SK-N-SH treated with all-trans-retinoic acid at 6 μM for 48 hours (cell line): ENCODE data around the gene SIRT7.

ENCODE experiments used
- ARNTL ChIP-seq: fragments of 450-650 bp; formaldehyde crosslinking; IDR thresholded peaks from 2 replicates; pipeline ENCODE4 v1.5.0; 2020; ENCODE audit warnings: low read depth, mild to moderate bottlenecking, moderate library complexity, borderline replicate concordance
- ESRRG ChIP-seq: fragments of 250-450 bp; sonication (Bioruptor Pico); IDR thresholded peaks from 2 replicates; pipeline ENCODE4 v1.6.1; 2021; ENCODE audit warnings: mild to moderate bottlenecking
- RARB ChIP-seq: fragments of 250-450 bp; sonication (Bioruptor Pico); IDR thresholded peaks from 2 replicates; pipeline ENCODE4 v1.8.0; 2021; ENCODE audit warnings: mild to moderate bottlenecking, moderate library complexity
- TOX ChIP-seq: fragments of 250-450 bp; sonication (Bioruptor Pico); IDR thresholded peaks from 2 replicates; pipeline ENCODE4 v1.8.0; 2021; ENCODE audit warnings: mild to moderate bottlenecking, moderate library complexity, borderline replicate concordance
- ZC3H10 ChIP-seq: fragments of 250-450 bp; sonication (Bioruptor Pico); IDR thresholded peaks from 2 replicates; pipeline ENCODE4 v1.5.1; 2021; ENCODE audit warnings: mild to moderate bottlenecking, moderate library complexity
- TF ChIP-seq, protein P1 (sequence below): fragments of 250-450 bp; sonication (Bioruptor Pico); IDR thresholded peaks from 2 replicates; pipeline ENCODE4 v1.8.0; 2020; ENCODE audit warnings: mild to moderate bottlenecking, moderate library complexity, borderline replicate concordance
- TF ChIP-seq, protein P2 (sequence below): fragments of 250-450 bp; sonication (Bioruptor Pico); IDR thresholded peaks from 2 replicates; pipeline ENCODE4 v1.5.0; 2020; ENCODE audit warnings: mild to moderate bottlenecking, moderate library complexity
- TF ChIP-seq, protein P3 (sequence below): fragments of 250-450 bp; sonication (Bioruptor Pico); IDR thresholded peaks from 2 replicates; pipeline ENCODE4 v1.5.1; 2021; ENCODE audit warnings: mild to moderate bottlenecking, moderate library complexity
- TF ChIP-seq, protein P4 (sequence below): fragments of 250-450 bp; sonication (Bioruptor Pico); IDR thresholded peaks from 2 replicates; pipeline ENCODE4 v1.8.0; 2021; ENCODE audit warnings: low read depth, mild to moderate bottlenecking, moderate library complexity, borderline replicate concordance

DNA sequence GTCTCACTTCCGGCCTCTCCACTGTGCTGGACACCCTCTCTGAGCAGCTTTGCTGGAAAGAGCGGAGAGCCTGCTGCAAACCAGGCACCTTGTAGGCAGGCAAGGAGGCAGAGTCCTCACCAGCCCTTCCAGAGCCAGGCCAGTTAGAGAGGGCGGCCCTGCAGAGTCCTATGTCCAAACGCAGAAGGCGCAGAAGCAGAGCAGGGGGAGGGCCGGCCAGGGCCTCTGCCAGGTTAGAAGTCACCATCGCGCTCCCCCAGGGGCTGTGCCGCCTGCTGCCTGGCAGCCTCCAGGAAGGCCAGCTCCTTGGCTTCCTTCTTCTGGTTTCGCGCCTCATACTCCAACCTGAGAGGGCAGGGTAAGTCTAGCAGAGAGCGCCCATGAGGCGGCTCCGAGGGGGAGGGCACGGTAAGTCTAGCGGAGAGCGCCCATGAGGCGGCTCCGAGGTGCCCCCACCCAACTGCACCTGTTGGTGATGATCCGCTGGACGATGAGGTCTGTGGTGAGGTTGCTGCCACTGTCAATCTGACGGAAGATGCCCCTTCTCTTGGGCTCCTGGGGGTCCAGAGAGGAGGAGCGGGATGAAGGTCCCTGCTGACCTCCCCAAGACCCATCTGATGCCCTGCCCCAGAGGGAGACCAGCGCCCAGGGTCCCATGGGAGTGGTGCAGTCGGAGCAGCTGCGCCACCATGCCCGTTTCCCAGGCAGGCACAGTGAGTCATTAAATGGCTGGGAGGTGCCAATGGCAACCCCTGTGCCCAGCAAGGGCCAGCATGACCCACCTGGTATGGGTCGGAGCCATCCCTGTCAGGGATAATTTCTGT lies 13.2 kb downstream of the SIRT7 start:
- no peak for TF ChIP-seq ZC3H10 (CRISPR knock-in tag)
- TF ChIP-seq, protein P1, sequence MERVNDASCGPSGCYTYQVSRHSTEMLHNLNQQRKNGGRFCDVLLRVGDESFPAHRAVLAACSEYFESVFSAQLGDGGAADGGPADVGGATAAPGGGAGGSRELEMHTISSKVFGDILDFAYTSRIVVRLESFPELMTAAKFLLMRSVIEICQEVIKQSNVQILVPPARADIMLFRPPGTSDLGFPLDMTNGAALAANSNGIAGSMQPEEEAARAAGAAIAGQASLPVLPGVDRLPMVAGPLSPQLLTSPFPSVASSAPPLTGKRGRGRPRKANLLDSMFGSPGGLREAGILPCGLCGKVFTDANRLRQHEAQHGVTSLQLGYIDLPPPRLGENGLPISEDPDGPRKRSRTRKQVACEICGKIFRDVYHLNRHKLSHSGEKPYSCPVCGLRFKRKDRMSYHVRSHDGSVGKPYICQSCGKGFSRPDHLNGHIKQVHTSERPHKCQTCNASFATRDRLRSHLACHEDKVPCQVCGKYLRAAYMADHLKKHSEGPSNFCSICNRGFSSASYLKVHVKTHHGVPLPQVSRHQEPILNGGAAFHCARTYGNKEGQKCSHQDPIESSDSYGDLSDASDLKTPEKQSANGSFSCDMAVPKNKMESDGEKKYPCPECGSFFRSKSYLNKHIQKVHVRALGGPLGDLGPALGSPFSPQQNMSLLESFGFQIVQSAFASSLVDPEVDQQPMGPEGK (CRISPR knock-in tag): no peak
- TF ChIP-seq, protein P2, sequence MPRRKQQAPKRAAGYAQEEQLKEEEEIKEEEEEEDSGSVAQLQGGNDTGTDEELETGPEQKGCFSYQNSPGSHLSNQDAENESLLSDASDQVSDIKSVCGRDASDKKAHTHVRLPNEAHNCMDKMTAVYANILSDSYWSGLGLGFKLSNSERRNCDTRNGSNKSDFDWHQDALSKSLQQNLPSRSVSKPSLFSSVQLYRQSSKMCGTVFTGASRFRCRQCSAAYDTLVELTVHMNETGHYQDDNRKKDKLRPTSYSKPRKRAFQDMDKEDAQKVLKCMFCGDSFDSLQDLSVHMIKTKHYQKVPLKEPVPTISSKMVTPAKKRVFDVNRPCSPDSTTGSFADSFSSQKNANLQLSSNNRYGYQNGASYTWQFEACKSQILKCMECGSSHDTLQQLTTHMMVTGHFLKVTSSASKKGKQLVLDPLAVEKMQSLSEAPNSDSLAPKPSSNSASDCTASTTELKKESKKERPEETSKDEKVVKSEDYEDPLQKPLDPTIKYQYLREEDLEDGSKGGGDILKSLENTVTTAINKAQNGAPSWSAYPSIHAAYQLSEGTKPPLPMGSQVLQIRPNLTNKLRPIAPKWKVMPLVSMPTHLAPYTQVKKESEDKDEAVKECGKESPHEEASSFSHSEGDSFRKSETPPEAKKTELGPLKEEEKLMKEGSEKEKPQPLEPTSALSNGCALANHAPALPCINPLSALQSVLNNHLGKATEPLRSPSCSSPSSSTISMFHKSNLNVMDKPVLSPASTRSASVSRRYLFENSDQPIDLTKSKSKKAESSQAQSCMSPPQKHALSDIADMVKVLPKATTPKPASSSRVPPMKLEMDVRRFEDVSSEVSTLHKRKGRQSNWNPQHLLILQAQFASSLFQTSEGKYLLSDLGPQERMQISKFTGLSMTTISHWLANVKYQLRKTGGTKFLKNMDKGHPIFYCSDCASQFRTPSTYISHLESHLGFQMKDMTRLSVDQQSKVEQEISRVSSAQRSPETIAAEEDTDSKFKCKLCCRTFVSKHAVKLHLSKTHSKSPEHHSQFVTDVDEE (CRISPR knock-in tag): no peak
- TF ChIP-seq, protein P3, sequence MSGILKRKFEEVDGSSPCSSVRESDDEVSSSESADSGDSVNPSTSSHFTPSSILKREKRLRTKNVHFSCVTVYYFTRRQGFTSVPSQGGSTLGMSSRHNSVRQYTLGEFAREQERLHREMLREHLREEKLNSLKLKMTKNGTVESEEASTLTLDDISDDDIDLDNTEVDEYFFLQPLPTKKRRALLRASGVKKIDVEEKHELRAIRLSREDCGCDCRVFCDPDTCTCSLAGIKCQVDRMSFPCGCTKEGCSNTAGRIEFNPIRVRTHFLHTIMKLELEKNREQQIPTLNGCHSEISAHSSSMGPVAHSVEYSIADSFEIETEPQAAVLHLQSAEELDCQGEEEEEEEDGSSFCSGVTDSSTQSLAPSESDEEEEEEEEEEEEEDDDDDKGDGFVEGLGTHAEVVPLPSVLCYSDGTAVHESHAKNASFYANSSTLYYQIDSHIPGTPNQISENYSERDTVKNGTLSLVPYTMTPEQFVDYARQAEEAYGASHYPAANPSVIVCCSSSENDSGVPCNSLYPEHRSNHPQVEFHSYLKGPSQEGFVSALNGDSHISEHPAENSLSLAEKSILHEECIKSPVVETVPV (CRISPR knock-in tag): no peak
- no peak for TF ChIP-seq ARNTL (CRISPR knock-in tag)
- TF ChIP-seq TOX (CRISPR knock-in tag): no peak
- TF ChIP-seq ESRRG (CRISPR knock-in tag): no peak
- TF ChIP-seq RARB (CRISPR knock-in tag): no peak
- TF ChIP-seq, protein P4, sequence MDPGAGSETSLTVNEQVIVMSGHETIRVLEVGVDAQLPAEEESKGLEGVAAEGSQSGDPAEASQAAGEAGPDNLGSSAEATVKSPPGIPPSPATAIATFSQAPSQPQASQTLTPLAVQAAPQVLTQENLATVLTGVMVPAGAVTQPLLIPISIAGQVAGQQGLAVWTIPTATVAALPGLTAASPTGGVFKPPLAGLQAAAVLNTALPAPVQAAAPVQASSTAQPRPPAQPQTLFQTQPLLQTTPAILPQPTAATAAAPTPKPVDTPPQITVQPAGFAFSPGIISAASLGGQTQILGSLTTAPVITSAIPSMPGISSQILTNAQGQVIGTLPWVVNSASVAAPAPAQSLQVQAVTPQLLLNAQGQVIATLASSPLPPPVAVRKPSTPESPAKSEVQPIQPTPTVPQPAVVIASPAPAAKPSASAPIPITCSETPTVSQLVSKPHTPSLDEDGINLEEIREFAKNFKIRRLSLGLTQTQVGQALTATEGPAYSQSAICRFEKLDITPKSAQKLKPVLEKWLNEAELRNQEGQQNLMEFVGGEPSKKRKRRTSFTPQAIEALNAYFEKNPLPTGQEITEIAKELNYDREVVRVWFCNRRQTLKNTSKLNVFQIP (CRISPR knock-in tag): no peak
